ENCODE data around the gene ATG16L1.

The ATG16L1 gene

GRCh38 chr2:233208382-233209116 is 42.9 kb upstream of the ATG16L1 start:
- Histone ChIP-seq H3K9me3 (replicated peaks in 1 of 2; ENCODE audit: control insufficient read depth in 2 of 2, insufficient read depth in 1 of 2, low read depth in 1 of 2, low read length in 2 of 2) (peaks cover 3 to 4% of the 10 kb centered on the region in 2 donors), H3K4me2 (ENCODE audit: insufficient read depth, low read length, poor library complexity, severe bottlenecking) (no peak overlapping the region), H3K14ac (ENCODE audit: low read length) (no peak overlapping the region), H3K79me1 (ENCODE audit: low read depth, low read length) (no peaks in the 10 kb centered on the region), H2BK120ac (ENCODE audit: low read depth, low read length) (no peak overlapping the region), H2BK5ac (ENCODE audit: low read length) (no peak overlapping the region), H3K9ac (ENCODE audit: low read depth, low read length, poor library complexity) (peak overlapping the region; percentile 38), H2BK15ac (ENCODE audit: low read length) (peak overlapping the region; percentile 51), H3K4me3 (ENCODE audit: low read length in 2 of 2) (no peak overlapping the region), H4K8ac (ENCODE audit: low read depth, low read length) (no peak overlapping the region), H3K27ac (replicated peaks; ENCODE audit: low read length) (no peak overlapping the region), H3K18ac (ENCODE audit: low read length) (peak overlapping the region; percentile 67), H3K4me1 (ENCODE audit: control insufficient read depth in 2 of 2, insufficient read depth in 1 of 2, low read depth in 1 of 2, low read length in 2 of 2) (peaks cover 16 to 20% of the 10 kb centered on the region in 2 donors), H3K23ac (ENCODE audit: low read depth, low read length, poor library complexity) (no peak overlapping the region), H3K27me3 (ENCODE audit: control insufficient read depth in 3 of 3, insufficient read depth in 3 of 3, low read depth in 1 of 3, low read length in 3 of 3) (no peaks in the 10 kb centered on the region), H2AK5ac (ENCODE audit: low read depth, low read length) (peak overlapping the region; percentile 56), H2BK12ac (ENCODE audit: low read length) (no peak overlapping the region), H3K4ac (ENCODE audit: low read length) (no peak overlapping the region), H4K91ac (ENCODE audit: low read depth, low read length, poor library complexity) (no peak overlapping the region), H2AFZ (ENCODE audit: low read length) (peak overlapping the region; percentile 3), H3K36me3 (replicated peaks in 1 of 2; ENCODE audit: control insufficient read depth in 2 of 2, insufficient read depth in 2 of 2, low read length in 2 of 2) (no peaks in the 10 kb centered on the region)
- no CpG with 5 or more reads among the region's 10 CpGs for WGBS, 2 donors (ENCODE audit: extremely low coverage in 2 of 2, insufficient read length in 2 of 2, insufficient replicate concordance in 1 of 2)
- DNase-seq (ENCODE audit: low spot score): no peak

DNA sequence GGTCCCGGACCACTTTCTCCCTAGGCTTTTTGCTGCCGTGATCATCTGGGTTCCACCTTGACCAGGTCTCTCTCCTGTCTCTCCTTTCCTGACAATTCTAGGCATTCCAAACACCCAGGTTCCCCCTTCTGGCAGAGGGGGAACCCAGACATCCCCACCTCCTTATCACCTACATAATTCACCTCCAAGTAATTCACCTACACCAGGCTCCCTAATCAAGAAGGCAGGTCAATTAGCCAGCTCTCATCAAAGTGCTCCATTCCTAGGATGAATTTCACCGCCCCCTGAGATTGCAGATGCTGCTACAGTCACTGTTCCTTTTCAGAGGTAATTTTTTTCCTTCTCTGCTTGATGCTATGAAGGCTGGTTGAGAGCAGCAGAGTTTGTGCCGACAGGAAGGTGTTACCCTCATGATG is 42.3 kb upstream of the ATG16L1 start:
- H2AK5ac ChIP-seq (ENCODE audit: low read depth, low read length): peak overlapping the region; percentile 56
- peaks cover 0 to 3% of the 10 kb centered on the region in 2 donors for H3K9me3 ChIP-seq (replicated peaks in 1 of 2; ENCODE audit: control insufficient read depth in 2 of 2, insufficient read depth in 1 of 2, low read depth in 1 of 2, low read length in 2 of 2)
- no peak overlapping the region for H3K23ac ChIP-seq (ENCODE audit: low read depth, low read length, poor library complexity)
- no peak overlapping the region for H2AFZ ChIP-seq (ENCODE audit: low read length)
- no peak overlapping the region for H3K4me3 ChIP-seq (ENCODE audit: low read length in 2 of 2)
- no peak overlapping the region for H3K9ac ChIP-seq (ENCODE audit: low read depth, low read length, poor library complexity)
- no peak overlapping the region for H3K27ac ChIP-seq (replicated peaks; ENCODE audit: low read length)
- H3K4me2 ChIP-seq (ENCODE audit: insufficient read depth, low read length, poor library complexity, severe bottlenecking): peak overlapping the region; percentile 19
- H4K8ac ChIP-seq (ENCODE audit: low read depth, low read length): no peak overlapping the region
- peaks cover 16 to 20% of the 10 kb centered on the region in 2 donors for H3K4me1 ChIP-seq (ENCODE audit: control insufficient read depth in 2 of 2, insufficient read depth in 1 of 2, low read depth in 1 of 2, low read length in 2 of 2)
- no peak overlapping the region for H4K91ac ChIP-seq (ENCODE audit: low read depth, low read length, poor library complexity)
- H3K14ac ChIP-seq (ENCODE audit: low read length): no peak overlapping the region
- no peak for DNase-seq (ENCODE audit: low spot score)
- no peaks in the 10 kb centered on the region for H3K27me3 ChIP-seq (ENCODE audit: control insufficient read depth in 3 of 3, insufficient read depth in 3 of 3, low read depth in 1 of 3, low read length in 3 of 3)
- H3K36me3 ChIP-seq (replicated peaks in 1 of 2; ENCODE audit: control insufficient read depth in 2 of 2, insufficient read depth in 2 of 2, low read length in 2 of 2): no peaks in the 10 kb centered on the region
- no peak overlapping the region for H3K4ac ChIP-seq (ENCODE audit: low read length)
- no peak overlapping the region for H3K18ac ChIP-seq (ENCODE audit: low read length)
- H3K79me1 ChIP-seq (ENCODE audit: low read depth, low read length): no peaks in the 10 kb centered on the region
- H2BK5ac ChIP-seq (ENCODE audit: low read length): no peak overlapping the region
- no peak overlapping the region for H2BK120ac ChIP-seq (ENCODE audit: low read depth, low read length)
- H2BK15ac ChIP-seq (ENCODE audit: low read length): peak overlapping the region; percentile 51
- WGBS, 2 donors (ENCODE audit: extremely low coverage in 2 of 2, insufficient read length in 2 of 2, insufficient replicate concordance in 1 of 2): no CpG with 5 or more reads among the region's 4 CpGs
- H2BK12ac ChIP-seq (ENCODE audit: low read length): no peak overlapping the region

DNA sequence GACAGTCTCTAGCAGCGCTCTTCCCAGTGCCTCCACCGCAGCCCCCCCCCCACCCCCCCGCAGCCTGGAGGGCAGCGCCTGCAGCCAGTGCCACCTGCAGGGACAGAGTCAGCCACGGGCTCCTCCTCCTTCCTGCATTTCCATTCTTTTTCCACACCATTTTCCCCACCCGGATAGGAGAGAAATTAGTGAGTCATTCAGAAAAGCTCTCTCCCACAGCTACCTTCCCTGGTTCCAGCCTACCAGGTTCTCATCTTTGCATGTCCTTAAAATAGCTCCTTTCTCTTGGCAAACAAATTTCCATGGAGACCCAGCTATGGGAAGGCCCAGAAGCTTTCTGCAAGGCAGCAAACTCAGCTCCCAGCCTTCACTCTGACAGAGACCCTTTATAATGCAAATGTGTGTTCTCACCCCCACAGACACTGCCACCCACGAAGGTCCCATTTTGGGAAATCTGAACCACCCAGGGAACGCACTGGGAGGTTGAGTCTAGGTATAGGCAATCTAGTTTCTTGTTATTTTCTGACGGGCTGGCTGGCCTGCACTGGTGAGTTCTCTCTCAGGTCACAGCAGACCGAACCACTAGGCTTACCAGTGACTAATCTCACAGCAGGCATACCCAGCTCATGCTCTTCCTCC is 41.8 kb upstream of the ATG16L1 start:
- Histone ChIP-seq H2BK120ac (ENCODE audit: low read depth, low read length) (no peak overlapping the region), H2AK5ac (ENCODE audit: low read depth, low read length) (no peak overlapping the region), H3K4me1 (ENCODE audit: control insufficient read depth in 2 of 2, insufficient read depth in 1 of 2, low read depth in 1 of 2, low read length in 2 of 2) (peaks cover 16 to 20% of the 10 kb centered on the region in 2 donors), H2BK5ac (ENCODE audit: low read length) (no peak overlapping the region), H3K9ac (ENCODE audit: low read depth, low read length, poor library complexity) (no peak overlapping the region), H3K27ac (replicated peaks; ENCODE audit: low read length) (no peak overlapping the region), H3K4ac (ENCODE audit: low read length) (no peak overlapping the region), H3K4me2 (ENCODE audit: insufficient read depth, low read length, poor library complexity, severe bottlenecking) (peak overlapping the region; percentile 14), H2AFZ (ENCODE audit: low read length) (peak overlapping the region; percentile 47), H3K14ac (ENCODE audit: low read length) (no peak overlapping the region), H2BK12ac (ENCODE audit: low read length) (no peak overlapping the region), H3K18ac (ENCODE audit: low read length) (no peak overlapping the region), H3K27me3 (ENCODE audit: control insufficient read depth in 3 of 3, insufficient read depth in 3 of 3, low read depth in 1 of 3, low read length in 3 of 3) (no peaks in the 10 kb centered on the region), H3K36me3 (replicated peaks in 1 of 2; ENCODE audit: control insufficient read depth in 2 of 2, insufficient read depth in 2 of 2, low read length in 2 of 2) (no peaks in the 10 kb centered on the region), H3K9me3 (replicated peaks in 1 of 2; ENCODE audit: control insufficient read depth in 2 of 2, insufficient read depth in 1 of 2, low read depth in 1 of 2, low read length in 2 of 2) (peaks cover 0 to under 1% of the 10 kb centered on the region in 2 donors), H3K4me3 (ENCODE audit: low read length in 2 of 2) (no peak overlapping the region), H3K79me1 (ENCODE audit: low read depth, low read length) (no peaks in the 10 kb centered on the region), H3K23ac (ENCODE audit: low read depth, low read length, poor library complexity) (no peak overlapping the region), H4K8ac (ENCODE audit: low read depth, low read length) (no peak overlapping the region), H2BK15ac (ENCODE audit: low read length) (no peak overlapping the region), H4K91ac (ENCODE audit: low read depth, low read length, poor library complexity) (no peak overlapping the region)
- DNase-seq (ENCODE audit: low spot score): peak; percentile 36
- WGBS, 2 donors (ENCODE audit: extremely low coverage in 2 of 2, insufficient read length in 2 of 2, insufficient replicate concordance in 1 of 2): no CpG with 5 or more reads among the region's 10 CpGs

- H3K18ac ChIP-seq (ENCODE audit: low read length): no peak overlapping the region
- H3K79me1 ChIP-seq (ENCODE audit: low read depth, low read length): no peaks in the 10 kb centered on the region
- H4K8ac ChIP-seq (ENCODE audit: low read depth, low read length): no peak overlapping the region
- peak overlapping the region; percentile 13 for H2BK15ac ChIP-seq (ENCODE audit: low read length)
- no peak overlapping the region for H3K27ac ChIP-seq (replicated peaks; ENCODE audit: low read length)
- H3K4me3 ChIP-seq (ENCODE audit: low read length in 2 of 2): no peak overlapping the region
- no peaks in the 10 kb centered on the region for H3K36me3 ChIP-seq (replicated peaks in 1 of 2; ENCODE audit: control insufficient read depth in 2 of 2, insufficient read depth in 2 of 2, low read length in 2 of 2)
- H3K4me2 ChIP-seq (ENCODE audit: insufficient read depth, low read length, poor library complexity, severe bottlenecking): no peak overlapping the region
- no peak overlapping the region for H2AFZ ChIP-seq (ENCODE audit: low read length)
- no peak overlapping the region for H4K91ac ChIP-seq (ENCODE audit: low read depth, low read length, poor library complexity)
- H3K9ac ChIP-seq (ENCODE audit: low read depth, low read length, poor library complexity): no peak overlapping the region
- no peak for DNase-seq (ENCODE audit: low spot score)
- no CpG with 5 or more reads among the region's 8 CpGs for WGBS, 2 donors (ENCODE audit: extremely low coverage in 2 of 2, insufficient read length in 2 of 2, insufficient replicate concordance in 1 of 2)
- no peak overlapping the region for H3K4ac ChIP-seq (ENCODE audit: low read length)
- H3K27me3 ChIP-seq (ENCODE audit: control insufficient read depth in 3 of 3, insufficient read depth in 3 of 3, low read depth in 1 of 3, low read length in 3 of 3): no peaks in the 10 kb centered on the region
- no peak overlapping the region for H2BK5ac ChIP-seq (ENCODE audit: low read length)
- H3K4me1 ChIP-seq (ENCODE audit: control insufficient read depth in 2 of 2, insufficient read depth in 1 of 2, low read depth in 1 of 2, low read length in 2 of 2): peaks cover 16 to 20% of the 10 kb centered on the region in 2 donors
- H2BK120ac ChIP-seq (ENCODE audit: low read depth, low read length): no peak overlapping the region
- H2AK5ac ChIP-seq (ENCODE audit: low read depth, low read length): no peak overlapping the region
- no peaks in the 10 kb centered on the region for H3K9me3 ChIP-seq (replicated peaks in 1 of 2; ENCODE audit: control insufficient read depth in 2 of 2, insufficient read depth in 1 of 2, low read depth in 1 of 2, low read length in 2 of 2)
- no peak overlapping the region for H2BK12ac ChIP-seq (ENCODE audit: low read length)
- no peak overlapping the region for H3K23ac ChIP-seq (ENCODE audit: low read depth, low read length, poor library complexity)
- no peak overlapping the region for H3K14ac ChIP-seq (ENCODE audit: low read length)
These were observed 41.2 kb upstream of the ATG16L1 start for GRCh38 chr2:233210281-233210680.
